Measurements from ENCODE around the gene LYSMD1. TPM values are rescaled to one million over a fixed set of nuclear protein-coding genes. Genes with fewer than 3 reads are reported as not detected.

The LYSMD1 gene
- total RNA-seq, 2 experiments from 2014 or later: 3.7 to 6.2 TPM

- CTCF ChIA-PET (ENCODE audit: unreplicated experiment): no interaction called here
- Histone ChIP-seq H3K9me2 (ENCODE audit: insufficient read depth, low read length) (no peaks in the 10 kb centered on the region), H3K79me2 (ENCODE audit: insufficient read depth, low read depth, low read length) (no peaks in the 10 kb centered on the region), H3K9me3 (ENCODE audit: low read length) (no peaks in the 10 kb centered on the region), H3K4me2 (ENCODE audit: low read length) (no peak overlapping the region), H2AFZ (ENCODE audit: low read length) (no peak overlapping the region), H4K20me1 (ENCODE audit: insufficient read depth, low read length) (no peaks in the 10 kb centered on the region), H3K27ac (ENCODE audit: low read depth, low read length, poor library complexity, severe bottlenecking) (no peak overlapping the region), H3K4me3 (ENCODE audit: low read depth, low read length, poor library complexity, severe bottlenecking) (no peak overlapping the region), H3K36me3 (ENCODE audit: insufficient read depth, low read length) (no peaks in the 10 kb centered on the region), H3K4me1 (ENCODE audit: insufficient read depth, low read length, poor library complexity, severe bottlenecking) (no peaks in the 10 kb centered on the region)
- BruUV-seq (replicated peaks): no TSS peak
- no peak for TF ChIP-seq CTCF (conservative IDR thresholded peaks at IDR 0.05; ENCODE audit: low read length)
- TF ChIP-seq EZH2phosphoT487 (IDR thresholded peaks at IDR 0.05; ENCODE audit: borderline replicate concordance, low read depth, low read length): no peak
- intact Hi-C loops (cut with micrococcal nuclease; ENCODE audit: unreplicated experiment): no loop called here
- POLR2A ChIA-PET: no interaction called here
- no peak for DNase-seq (ENCODE audit: low spot score)
Measured at GRCh38 chr1:151132335-151133017, 33.2 kb downstream of the LYSMD1 start.

GRCh38 chr1:151131701-151132334, 33.9 kb downstream of the LYSMD1 start:
- ChIA-PET CTCF (ENCODE audit: unreplicated experiment) (no interaction called here), POLR2A (no interaction called here)
- intact Hi-C loops (cut with micrococcal nuclease; ENCODE audit: unreplicated experiment): no loop called here
- Histone ChIP-seq H2AFZ (ENCODE audit: low read length) (no peak overlapping the region), H3K27ac (ENCODE audit: low read depth, low read length, poor library complexity, severe bottlenecking) (no peak overlapping the region), H3K4me1 (ENCODE audit: insufficient read depth, low read length, poor library complexity, severe bottlenecking) (no peaks in the 10 kb centered on the region), H4K20me1 (ENCODE audit: insufficient read depth, low read length) (no peaks in the 10 kb centered on the region), H3K4me2 (ENCODE audit: low read length) (no peak overlapping the region), H3K4me3 (ENCODE audit: low read depth, low read length, poor library complexity, severe bottlenecking) (no peak overlapping the region), H3K9me3 (ENCODE audit: low read length) (no peaks in the 10 kb centered on the region), H3K79me2 (ENCODE audit: insufficient read depth, low read depth, low read length) (no peaks in the 10 kb centered on the region), H3K9me2 (ENCODE audit: insufficient read depth, low read length) (no peaks in the 10 kb centered on the region), H3K36me3 (ENCODE audit: insufficient read depth, low read length) (no peaks in the 10 kb centered on the region)
- TF ChIP-seq CTCF (conservative IDR thresholded peaks at IDR 0.05; ENCODE audit: low read length) (no peak), EZH2phosphoT487 (IDR thresholded peaks at IDR 0.05; ENCODE audit: borderline replicate concordance, low read depth, low read length) (no peak)
- DNase-seq (ENCODE audit: low spot score): no peak
- no TSS peak for BruUV-seq (replicated peaks)

- Histone ChIP-seq H3K4me2 (ENCODE audit: low read length) (no peak overlapping the region), H3K27ac (ENCODE audit: low read depth, low read length, poor library complexity, severe bottlenecking) (no peak overlapping the region), H4K20me1 (ENCODE audit: insufficient read depth, low read length) (no peaks in the 10 kb centered on the region), H3K79me2 (ENCODE audit: insufficient read depth, low read depth, low read length) (no peaks in the 10 kb centered on the region), H3K36me3 (ENCODE audit: insufficient read depth, low read length) (no peaks in the 10 kb centered on the region), H3K4me1 (ENCODE audit: insufficient read depth, low read length, poor library complexity, severe bottlenecking) (no peaks in the 10 kb centered on the region), H3K9me3 (ENCODE audit: low read length) (no peaks in the 10 kb centered on the region), H2AFZ (ENCODE audit: low read length) (no peak overlapping the region), H3K9me2 (ENCODE audit: insufficient read depth, low read length) (no peaks in the 10 kb centered on the region), H3K4me3 (ENCODE audit: low read depth, low read length, poor library complexity, severe bottlenecking) (no peak overlapping the region)
- no peak for DNase-seq (ENCODE audit: low spot score)
- intact Hi-C loops (cut with micrococcal nuclease; ENCODE audit: unreplicated experiment): no loop called here
- POLR2A ChIA-PET: no interaction called here
- TF ChIP-seq CTCF (conservative IDR thresholded peaks at IDR 0.05; ENCODE audit: low read length) (no peak), EZH2phosphoT487 (IDR thresholded peaks at IDR 0.05; ENCODE audit: borderline replicate concordance, low read depth, low read length) (no peak)
- CTCF ChIA-PET (ENCODE audit: unreplicated experiment): no interaction called here
- no TSS peak for BruUV-seq (replicated peaks)
Measured at GRCh38 chr1:151130987-151131586, 34.6 kb downstream of the LYSMD1 start.
